CD4-positive, alpha-beta T cell treated with Interleukin-6 at 100 ng/mL for 8 hours (primary cell): ENCODE results near the gene HRCT1.
"Not testable (repeated sequence)": the region's sequence is repeated elsewhere in the genome, so short reads cannot be mapped to it uniquely, and the experiment has no call there.

ENCODE experiments used
- DNase-seq: peaks from one replicate; pipeline ENCODE4 v3.0.0-alpha.2; 2020; ENCODE audit warnings: mixed read lengths, low spot score

Gene HRCT1

GRCh38 chr9:35897376-35898099, 8.5 kb upstream of the HRCT1 start:
- DNase-seq = not testable (repeated sequence)

GRCh38 chr9:35898337-35898736, 7.7 kb upstream of the HRCT1 start:
- DNase-seq = no peak

GRCh38 chr9:35899021-35899420, 7.0 kb upstream of the HRCT1 start:
- no peak for DNase-seq

GRCh38 chr9:35903049-35903448, 3.0 kb upstream of the HRCT1 start:
- peak; percentile 66 for DNase-seq

GRCh38 chr9:35904338-35904737, 1.7 kb upstream of the HRCT1 start:
- no peak for DNase-seq

- DNase-seq = no peak
Measured at GRCh38 chr9:35905051-35905781, 786 bp upstream of the HRCT1 start.

GRCh38 chr9:35906923-35907699, 1.1 kb downstream of the HRCT1 start:
- DNase-seq = no peak

- peak; percentile 15 for DNase-seq
Measured at GRCh38 chr9:35907711-35908503, 1.9 kb downstream of the HRCT1 start.

- no peak for DNase-seq
Measured at GRCh38 chr9:35908504-35909125, 2.6 kb downstream of the HRCT1 start.

GRCh38 chr9:35909274-35909673, 3.3 kb downstream of the HRCT1 start, which contains the start of gene SPAAR:
SPAAR (plus strand) TSS chr9:35909490; CDS start chr9:35910464, 974 bp downstream.
- DNase-seq = no peak

GRCh38 chr9:35909687-35910612, 3.9 kb downstream of the HRCT1 start:
- DNase-seq = no peak

GRCh38 chr9:35910613-35911359, 4.8 kb downstream of the HRCT1 start:
- DNase-seq = peak; percentile 56

- no peak for DNase-seq
Measured at GRCh38 chr9:35911690-35912089, 5.7 kb downstream of the HRCT1 start.

- no peak for DNase-seq
Measured at GRCh38 chr9:35912791-35913400, 6.9 kb downstream of the HRCT1 start.

- not testable (repeated sequence) for DNase-seq
Measured at GRCh38 chr9:35913429-35913828, 7.4 kb downstream of the HRCT1 start.

- DNase-seq = no peak
Measured at GRCh38 chr9:35914301-35914807, 8.4 kb downstream of the HRCT1 start.

GRCh38 chr9:35915681-35916294, 9.8 kb downstream of the HRCT1 start:
- DNase-seq = no peak

GRCh38 chr9:35917261-35917660, 11.3 kb downstream of the HRCT1 start:
- no peak for DNase-seq
